Measurements from ENCODE around the gene SLC26A1.

DNA sequence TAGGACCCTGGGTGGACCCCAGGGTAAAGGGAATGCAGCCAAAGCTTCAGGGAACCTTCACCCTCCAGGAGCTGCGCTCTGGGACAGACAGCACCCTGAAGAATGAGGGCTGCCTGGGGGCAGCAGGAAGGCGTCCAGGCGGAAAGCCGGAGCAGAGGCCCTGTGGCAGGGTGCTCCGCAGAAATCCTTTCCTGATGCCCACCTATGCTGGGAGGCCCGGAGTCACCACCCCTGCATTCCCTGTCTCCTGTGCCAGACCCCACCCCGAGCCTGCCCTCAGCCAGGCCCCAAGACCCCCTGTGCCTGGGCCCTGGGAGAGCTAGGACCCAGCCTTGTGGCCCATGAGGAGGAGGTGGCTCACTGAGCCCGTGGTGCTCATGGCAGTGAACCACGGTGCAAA lies 18.5 kb downstream of the SLC26A1 start:
- no peak for TF ChIP-seq TAF1 (IDR thresholded peaks at IDR 0.05; ENCODE audit: borderline replicate concordance, low read depth, low read length)
- no peak for TF ChIP-seq POLR2AphosphoS5 (IDR thresholded peaks at IDR 0.05; ENCODE audit: low read depth, low read length)
- no peak for TF ChIP-seq POLR2A (IDR thresholded peaks at IDR 0.05; ENCODE audit: low read depth, low read length)
